ENCODE results near the gene PGS1.

PGS1 gene

DNA sequence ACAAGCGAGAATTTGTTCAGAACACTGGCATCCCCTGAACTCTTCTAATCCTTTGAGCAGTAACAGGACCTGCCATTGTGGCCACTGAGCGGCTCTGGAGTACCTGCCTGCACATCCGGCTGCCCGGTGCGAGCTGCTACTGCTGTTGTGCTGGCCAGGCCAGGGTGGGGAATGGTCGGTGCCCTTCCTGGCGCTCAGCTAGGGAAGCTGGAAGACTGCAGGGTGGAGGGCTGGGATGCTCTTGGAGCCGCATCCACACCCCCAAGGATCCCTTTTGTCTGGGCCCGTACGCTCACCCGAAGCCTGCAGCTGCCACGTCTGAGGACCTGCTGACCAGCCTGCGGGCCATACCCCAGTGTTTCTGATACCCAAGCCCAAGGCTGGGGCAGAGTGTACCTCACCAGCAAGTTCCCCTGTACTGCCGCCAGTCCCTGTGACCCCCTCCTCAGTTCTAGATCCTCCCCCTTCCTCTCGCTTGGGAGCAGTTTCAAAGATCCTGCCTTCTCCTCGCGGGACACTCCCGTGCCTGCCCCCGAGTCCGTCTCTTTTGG lies 49.7 kb downstream of the PGS1 start:
- no peak overlapping the region for H3K4me3 ChIP-seq (ENCODE audit: low read length)
- no peak for DNase-seq (ENCODE audit: low read depth)
- TF ChIP-seq, protein P1, sequence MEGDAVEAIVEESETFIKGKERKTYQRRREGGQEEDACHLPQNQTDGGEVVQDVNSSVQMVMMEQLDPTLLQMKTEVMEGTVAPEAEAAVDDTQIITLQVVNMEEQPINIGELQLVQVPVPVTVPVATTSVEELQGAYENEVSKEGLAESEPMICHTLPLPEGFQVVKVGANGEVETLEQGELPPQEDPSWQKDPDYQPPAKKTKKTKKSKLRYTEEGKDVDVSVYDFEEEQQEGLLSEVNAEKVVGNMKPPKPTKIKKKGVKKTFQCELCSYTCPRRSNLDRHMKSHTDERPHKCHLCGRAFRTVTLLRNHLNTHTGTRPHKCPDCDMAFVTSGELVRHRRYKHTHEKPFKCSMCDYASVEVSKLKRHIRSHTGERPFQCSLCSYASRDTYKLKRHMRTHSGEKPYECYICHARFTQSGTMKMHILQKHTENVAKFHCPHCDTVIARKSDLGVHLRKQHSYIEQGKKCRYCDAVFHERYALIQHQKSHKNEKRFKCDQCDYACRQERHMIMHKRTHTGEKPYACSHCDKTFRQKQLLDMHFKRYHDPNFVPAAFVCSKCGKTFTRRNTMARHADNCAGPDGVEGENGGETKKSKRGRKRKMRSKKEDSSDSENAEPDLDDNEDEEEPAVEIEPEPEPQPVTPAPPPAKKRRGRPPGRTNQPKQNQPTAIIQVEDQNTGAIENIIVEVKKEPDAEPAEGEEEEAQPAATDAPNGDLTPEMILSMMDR (IDR thresholded peaks at IDR 0.05; ENCODE audit: insufficient read depth, low read depth, low read length, missing control alignments): no peak

DNA sequence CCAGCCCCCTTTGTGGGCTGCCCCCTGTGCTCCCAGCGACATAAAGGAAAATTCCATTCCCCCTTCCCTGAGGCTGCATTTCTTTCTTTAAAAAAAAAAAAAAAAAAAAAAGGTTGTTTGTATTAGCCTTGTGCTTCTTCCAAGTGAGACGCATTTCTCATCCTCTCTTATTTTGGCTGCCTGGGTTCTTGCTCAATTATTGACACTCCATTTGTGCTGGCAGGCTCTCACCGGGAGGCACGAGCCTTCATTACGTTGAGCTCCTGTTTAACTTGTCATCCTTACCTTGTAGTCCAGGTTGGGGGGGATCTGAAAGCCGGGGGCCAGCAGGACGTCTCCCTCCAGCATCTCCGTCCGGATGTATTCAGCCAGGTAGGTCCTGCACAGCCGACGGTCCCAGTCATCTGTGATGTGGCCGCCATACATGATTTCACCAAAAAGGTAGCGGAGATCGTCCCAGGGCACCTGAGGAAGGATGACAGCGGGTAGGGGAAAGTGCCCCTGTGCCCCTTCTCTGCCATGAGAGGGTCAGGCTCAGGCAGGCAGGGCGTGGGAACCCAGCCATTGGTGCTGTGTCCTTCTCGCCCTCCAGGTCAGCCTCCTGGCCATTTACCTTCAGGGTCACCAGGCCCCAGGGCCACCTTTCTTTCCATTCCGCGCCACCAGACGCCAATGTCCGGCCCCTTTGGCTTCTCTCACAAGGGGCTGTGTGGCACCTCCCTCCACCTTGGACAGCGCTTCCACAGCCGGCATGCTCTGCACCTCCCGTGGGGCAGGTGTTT lies 50.6 kb downstream of the PGS1 start:
- TF ChIP-seq, protein P1 (IDR thresholded peaks at IDR 0.05; ENCODE audit: insufficient read depth, low read depth, low read length, missing control alignments): no peak
- H3K4me3 ChIP-seq (ENCODE audit: low read length): no peak overlapping the region
- DNase-seq (ENCODE audit: low read depth): no peak

GRCh38 chr17:78429618-78429995 lies 51.2 kb downstream of the PGS1 start:
- DNase-seq (ENCODE audit: low read depth): no peak
- no peak overlapping the region for H3K4me3 ChIP-seq (ENCODE audit: low read length)
- TF ChIP-seq, protein P1 (IDR thresholded peaks at IDR 0.05; ENCODE audit: insufficient read depth, low read depth, low read length, missing control alignments): no peak

DNA sequence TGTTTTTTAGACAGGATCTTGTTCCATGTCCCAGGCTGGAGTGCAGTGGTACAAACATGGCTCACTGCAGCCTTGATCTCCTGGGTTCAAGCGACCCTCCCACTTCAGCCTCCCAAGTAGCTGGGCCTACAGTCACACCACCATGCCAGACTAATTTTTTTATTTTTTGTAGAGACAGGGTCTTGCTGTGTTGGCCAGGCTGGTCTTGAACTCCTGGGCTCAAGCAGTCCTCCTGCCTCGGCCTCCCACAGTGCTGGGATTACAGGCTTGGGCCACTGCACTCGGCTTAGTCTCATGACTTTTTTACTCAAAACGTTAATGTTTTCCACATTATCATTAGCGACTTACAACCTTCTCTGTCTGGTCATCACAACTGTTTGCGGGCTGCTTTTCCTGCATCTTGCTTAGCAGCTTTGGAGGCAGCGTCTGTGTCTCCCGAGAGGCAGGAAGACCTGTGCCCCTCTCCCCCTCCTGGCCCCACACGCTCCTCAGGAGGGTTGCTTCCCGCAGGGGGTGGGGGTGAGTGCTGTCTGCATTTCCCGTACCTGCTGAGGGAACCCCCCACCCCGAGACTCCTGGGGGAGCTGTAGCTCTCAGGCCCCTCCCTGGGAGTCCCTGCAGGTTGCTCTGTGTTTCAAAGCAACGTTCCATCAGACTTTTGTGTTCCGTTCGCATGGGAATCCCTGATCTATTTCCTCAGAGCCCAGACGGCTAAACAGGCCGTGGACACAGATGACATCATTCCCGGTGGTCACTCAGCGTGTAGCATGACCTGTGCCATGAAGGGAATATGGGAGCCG lies 52.6 kb downstream of the PGS1 start:
- H3K4me3 ChIP-seq (ENCODE audit: low read length): no peak overlapping the region
- TF ChIP-seq, protein P1 (IDR thresholded peaks at IDR 0.05; ENCODE audit: insufficient read depth, low read depth, low read length, missing control alignments): no peak
- DNase-seq (ENCODE audit: low read depth): no peak

- H3K4me3 ChIP-seq (ENCODE audit: low read length): no peak overlapping the region
- TF ChIP-seq, protein P1 (IDR thresholded peaks at IDR 0.05; ENCODE audit: insufficient read depth, low read depth, low read length, missing control alignments): no peak
- DNase-seq (ENCODE audit: low read depth): no peak
Observed at GRCh38 chr17:78431692-78431958, 53.2 kb downstream of the PGS1 start.

- no peak for DNase-seq (ENCODE audit: low read depth)
- H3K4me3 ChIP-seq (ENCODE audit: low read length): no peak overlapping the region
- TF ChIP-seq, protein P1 (IDR thresholded peaks at IDR 0.05; ENCODE audit: insufficient read depth, low read depth, low read length, missing control alignments): no peak
Observed at GRCh38 chr17:78432226-78433012, 54.0 kb downstream of the PGS1 start.
